Sigmoid colon (tissue), 4 donors: ENCODE data around the gene MPO.

Experiments
- CTCF ChIP-seq, 4 experiments: fragments of 450-650 bp in 3 of 4; fragments of 200-600 bp in 1 of 4; IDR thresholded peaks; one replicate each; pipeline ENCODE4 v1.5.1; 2016 to 2019; ENCODE audit warnings: antibody characterized with exemption in 4 of 4, mild to moderate bottlenecking in 3 of 4, moderate library complexity in 2 of 4
- EP300 ChIP-seq, 4 donors: sonication (generic); formaldehyde crosslinking; IDR thresholded peaks; one replicate each; pipeline ENCODE4 v1.6.1; 2017; ENCODE audit warnings: antibody characterized with exemption in 4 of 4
- POLR2A ChIP-seq, 2 donors: fragments of 450-650 bp; IDR thresholded peaks; one replicate each; pipeline ENCODE4 v1.6.1; 2016; ENCODE audit warnings: antibody characterized with exemption in 2 of 2, mild to moderate bottlenecking in 2 of 2, moderate library complexity in 2 of 2
- POLR2AphosphoS5 ChIP-seq, 4 donors: sonication (generic); formaldehyde crosslinking; IDR thresholded peaks; one replicate each; pipeline ENCODE4 v1.6.1; 2017; ENCODE audit warnings: antibody characterized with exemption in 4 of 4

GRCh38 chr17:58249270-58250133, 31.2 kb downstream of the MPO start:
- TF ChIP-seq CTCF (IDR thresholded peaks at IDR 0.05) = peak; percentile 56 to 94 (median 76)
- no peak for TF ChIP-seq EP300 (IDR thresholded peaks at IDR 0.05)
- TF ChIP-seq POLR2AphosphoS5 (IDR thresholded peaks at IDR 0.05) = no peak
- TF ChIP-seq POLR2A (IDR thresholded peaks at IDR 0.05) = no peak
